GM06990 (cell line): ENCODE measurements around the gene EIF4G3.
A peak's percentile ranks its signal among the peaks of the same experiment; 100 is the strongest.
"Not testable (repeated sequence)": the region's sequence is repeated elsewhere in the genome, so short reads cannot be mapped to it uniquely, and the experiment has no call there.

Source experiments
- DNase-seq: peaks from one replicate; pipeline ENCODE4 v3.0.0-alpha.2; 2011; ENCODE audit not compliant: insufficient read length; ENCODE audit errors: extremely low read depth
- H3K27me3 ChIP-seq: replicated peaks from 2 replicates; pipeline ENCODE4 v1.6.0; 2011; ENCODE audit warnings: low read length; ENCODE audit not compliant: control insufficient read depth, insufficient read depth
- H3K36me3 ChIP-seq: 2 replicates; pipeline ENCODE4 v1.5.1; 2011; ENCODE audit warnings: low read length; ENCODE audit not compliant: control insufficient read depth, insufficient read depth
- H3K4me3 ChIP-seq: replicated peaks from 2 replicates; pipeline ENCODE4 v1.5.1; 2011; ENCODE audit warnings: low read depth, mild to moderate bottlenecking, control low read depth, low read length
- CTCF ChIP-seq: IDR thresholded peaks from 2 replicates; pipeline ENCODE4 v1.5.1; 2011; ENCODE audit warnings: low read length, control low read depth, mild to moderate bottlenecking, inconsistent platforms; ENCODE audit not compliant: insufficient read depth, poor library complexity, severe bottlenecking

Gene EIF4G3

GRCh38 chr1:21024918-21025317 lies 151.8 kb downstream of the EIF4G3 start:
- Histone ChIP-seq H3K27me3 (no peaks in the 10 kb centered on the region), H3K4me3 (no peak overlapping the region), H3K36me3 (no peaks in the 10 kb centered on the region; the same call in 1 of the 2 replicates)
- no peak for TF ChIP-seq CTCF
- no peak for DNase-seq

GRCh38 chr1:21024136-21024896 lies 152.4 kb downstream of the EIF4G3 start:
- H3K27me3 ChIP-seq, DNase-seq, H3K36me3 ChIP-seq, H3K4me3 ChIP-seq: not testable (repeated sequence)

GRCh38 chr1:21022279-21023040 lies 154.2 kb downstream of the EIF4G3 start:
- TF ChIP-seq CTCF: no peak
- peak overlapping the region; percentile 50 for H3K4me3 ChIP-seq
- H3K27me3 ChIP-seq: no peaks in the 10 kb centered on the region
- H3K36me3 ChIP-seq: no peaks in the 10 kb centered on the region
- DNase-seq: peak; percentile 64

- Histone ChIP-seq H3K4me3 (no peak overlapping the region), H3K36me3 (no peaks in the 10 kb centered on the region), H3K27me3 (no peaks in the 10 kb centered on the region)
- DNase-seq: no peak
- no peak for TF ChIP-seq CTCF
These were observed 155.4 kb downstream of the EIF4G3 start for GRCh38 chr1:21021311-21021710.

- Histone ChIP-seq H3K4me3 (no peak overlapping the region), H3K36me3 (no peaks in the 10 kb centered on the region), H3K27me3 (no peaks in the 10 kb centered on the region)
- no peak for TF ChIP-seq CTCF
- no peak for DNase-seq
These were observed 156.5 kb downstream of the EIF4G3 start for GRCh38 chr1:21020151-21020550.

GRCh38 chr1:21018673-21019072 lies 158.0 kb downstream of the EIF4G3 start:
- Histone ChIP-seq H3K4me3 (no peak overlapping the region), H3K27me3 (no peaks in the 10 kb centered on the region), H3K36me3 (no peaks in the 10 kb centered on the region)
- no peak for TF ChIP-seq CTCF
- DNase-seq: no peak
